GM04503 (cell line): ENCODE data around the gene HEMGN.
"Not testable (repeated sequence)": the region's sequence is repeated elsewhere in the genome, so short reads cannot be mapped to it uniquely, and the experiment has no call there.

Experiments used
- DNase-seq: peaks from one replicate; pipeline ENCODE4 v3.0.0-alpha.2; 2012; ENCODE audit warnings: low read depth

HEMGN gene

GRCh38 chr9:97938081-97938644 is at the start of gene HEMGN:
Gene HEMGN, minus strand, starts transcription at chr9:97938172. Its CDS starts 36 bp downstream, at chr9:97938136.
- no peak for DNase-seq

GRCh38 chr9:97987487-97987886 is 49.5 kb upstream of the HEMGN start:
- no peak for DNase-seq

GRCh38 chr9:97985058-97985861 is 47.3 kb upstream of the HEMGN start:
- no peak for DNase-seq

DNA sequence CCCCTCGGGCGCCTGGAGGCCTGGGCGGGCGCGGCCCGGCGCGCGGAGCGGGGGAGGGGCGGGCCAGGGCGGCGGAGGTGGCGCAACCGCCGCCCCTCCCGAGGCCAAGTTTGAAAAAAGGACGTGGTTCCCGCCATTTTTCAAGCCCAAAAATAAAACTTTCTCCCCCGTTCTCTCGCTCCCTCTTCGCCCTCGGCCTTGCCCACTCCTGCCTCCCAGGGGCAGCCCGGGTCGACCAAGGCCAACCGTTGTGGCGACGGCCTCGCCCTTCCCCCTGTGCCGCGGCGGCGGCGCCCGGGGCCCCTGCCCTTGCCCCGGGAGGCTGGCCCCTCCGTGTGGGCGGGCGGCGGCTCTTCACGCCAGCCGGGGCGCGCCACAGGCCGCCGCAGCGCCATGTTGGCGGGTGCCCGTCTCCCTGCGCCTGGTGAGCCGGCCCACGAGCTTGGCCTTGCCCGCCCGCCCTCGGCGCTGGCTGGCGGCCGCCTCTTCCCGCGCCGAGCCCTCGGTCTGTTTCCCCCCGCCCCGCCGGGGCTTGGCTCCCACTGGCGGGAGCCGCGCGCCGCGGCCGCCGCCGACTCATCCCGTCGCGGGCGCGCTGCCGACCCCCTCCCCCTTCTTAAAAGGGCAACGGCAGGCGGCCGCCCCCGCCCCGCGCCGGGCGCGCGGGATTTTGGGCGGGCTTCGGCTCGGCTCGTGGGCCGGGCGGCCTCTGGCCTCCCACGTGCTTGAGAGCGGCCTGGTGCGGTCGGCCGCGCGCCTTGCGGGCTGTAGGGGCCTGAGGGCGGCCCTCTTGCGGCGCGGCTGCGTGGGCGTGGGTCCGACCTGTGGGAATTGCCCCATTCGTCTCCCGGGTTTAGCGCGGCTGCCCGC is 46.5 kb upstream of the HEMGN start:
- DNase-seq: no peak

- no peak for DNase-seq
Observed at GRCh38 chr9:97983589-97984187, 45.7 kb upstream of the HEMGN start.

GRCh38 chr9:97982683-97983588 is 45.0 kb upstream of the HEMGN start, which contains the start of gene ANP32B:
Gene ANP32B, plus strand, starts transcription at chr9:97983341. Its CDS starts 215 bp downstream, at chr9:97983556.
- DNase-seq: no peak

DNA sequence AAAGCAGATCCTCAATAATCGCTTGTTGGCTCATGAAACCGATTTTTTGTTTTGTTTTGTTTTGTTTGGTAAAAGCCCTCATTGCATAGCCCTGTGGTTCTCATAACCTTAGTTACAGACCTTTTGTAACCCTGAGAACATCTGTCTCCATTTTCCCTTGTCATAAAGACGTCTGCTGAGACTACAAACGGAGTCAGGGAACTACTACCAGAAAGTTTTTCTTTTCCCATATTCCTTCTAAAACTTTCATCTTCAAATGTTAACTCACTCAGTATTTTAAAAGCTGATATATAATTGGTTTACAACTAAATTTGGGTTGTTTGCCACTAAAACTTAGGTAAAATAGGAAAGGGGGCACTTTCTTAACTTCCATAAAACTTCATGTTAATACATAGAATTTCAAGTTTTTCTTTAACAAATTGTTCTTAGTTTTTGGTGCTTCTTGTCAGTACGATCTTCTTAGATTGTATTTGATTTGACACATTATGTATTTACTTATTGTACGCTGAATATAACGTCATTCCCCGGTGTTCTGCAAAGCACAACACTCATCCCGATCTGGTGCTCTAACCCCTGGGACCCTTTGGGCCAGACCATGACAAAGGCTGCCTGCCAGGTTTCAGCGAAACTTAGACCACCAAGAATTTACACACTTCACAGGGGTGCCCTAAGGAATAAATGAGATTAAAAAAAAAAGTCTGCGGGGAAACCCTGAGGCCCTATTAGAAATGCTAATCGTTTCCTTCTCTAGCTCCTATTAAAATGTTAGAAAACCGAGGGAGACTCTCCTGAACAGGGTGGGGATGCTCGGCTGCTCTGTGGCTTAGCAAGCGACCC is 44.1 kb upstream of the HEMGN start:
- DNase-seq: no peak

DNA sequence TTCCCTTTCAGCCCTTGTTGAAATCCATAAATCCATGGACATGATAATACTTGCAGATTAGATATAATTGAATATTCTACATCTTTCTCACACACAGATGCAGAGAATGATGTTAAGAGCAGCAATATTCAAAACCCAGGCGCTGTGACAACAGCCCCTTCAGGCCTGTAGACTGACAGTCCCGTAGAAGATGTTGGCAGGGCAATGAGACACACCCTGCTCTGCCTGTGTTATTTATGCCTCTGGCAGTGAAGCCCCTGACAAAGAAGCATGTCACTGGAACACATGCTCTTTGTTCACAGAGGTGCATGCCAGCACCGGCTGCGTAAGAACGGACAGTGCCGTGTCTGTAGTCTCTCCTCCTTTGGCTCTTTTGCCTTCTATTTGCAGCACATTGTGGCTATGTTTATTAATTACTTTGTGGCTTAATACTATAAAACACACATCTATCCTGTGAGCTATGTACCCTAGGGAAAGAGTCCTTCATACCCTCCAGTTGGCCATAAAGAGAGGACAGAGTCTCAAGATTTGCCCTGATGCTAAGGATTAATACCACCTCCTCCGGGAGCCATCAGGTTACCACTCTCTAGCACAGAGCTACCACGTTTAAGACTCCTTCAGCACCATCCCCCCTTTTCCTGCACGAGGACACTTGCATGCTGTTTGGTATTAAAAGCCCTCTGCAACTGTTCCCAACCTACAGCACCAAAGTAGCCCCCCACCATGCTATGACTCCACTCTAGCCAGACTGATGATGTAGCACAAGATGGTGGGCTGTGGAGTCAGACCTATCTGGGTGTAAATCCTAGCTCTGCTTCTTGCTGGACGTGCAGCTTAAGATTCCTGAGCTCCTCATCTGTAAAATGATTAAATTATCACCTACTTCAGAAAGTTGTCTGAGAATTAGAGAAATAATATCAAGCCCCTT is 43.2 kb upstream of the HEMGN start:
- no peak for DNase-seq

- no peak for DNase-seq
Observed at GRCh38 chr9:97980479-97980803, 42.5 kb upstream of the HEMGN start.

- no peak for DNase-seq
Observed at GRCh38 chr9:97979788-97980478, 42.0 kb upstream of the HEMGN start.

DNA sequence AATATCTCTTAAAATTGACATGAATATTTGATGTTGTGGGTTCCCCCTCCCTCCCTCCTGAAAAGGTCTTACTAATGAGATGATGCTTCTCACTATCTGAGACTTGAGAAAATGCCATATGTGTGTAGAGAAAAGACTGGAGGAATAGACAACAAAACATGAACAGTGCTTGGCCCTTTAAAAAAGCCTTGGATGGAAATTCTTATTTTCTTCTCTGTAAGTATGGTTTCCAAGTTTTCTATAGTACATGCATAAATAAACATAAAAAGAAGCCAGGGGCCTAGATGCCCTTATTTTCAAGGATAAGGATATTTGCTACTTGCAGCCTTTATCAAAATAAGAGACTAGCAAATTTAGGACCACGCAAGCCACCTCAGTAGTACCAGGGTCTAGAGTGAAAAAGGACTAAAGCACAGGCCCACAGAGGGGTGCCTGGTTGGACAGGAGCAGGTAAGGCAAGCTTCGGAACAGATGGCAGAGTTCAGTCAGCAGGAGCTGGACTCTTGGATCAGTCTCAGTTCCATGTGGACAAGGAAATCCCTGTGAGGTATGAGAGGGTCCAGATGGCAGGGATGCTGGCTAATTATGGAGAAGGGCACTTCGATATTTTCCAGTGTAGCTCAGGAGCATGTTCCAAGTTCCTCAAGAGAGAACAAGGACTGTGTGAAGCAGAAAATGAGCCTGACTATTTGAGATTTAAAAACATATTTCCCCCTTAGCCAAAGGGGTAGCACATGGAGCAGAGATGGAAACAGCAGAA is 40.6 kb upstream of the HEMGN start:
- DNase-seq: no peak

DNA sequence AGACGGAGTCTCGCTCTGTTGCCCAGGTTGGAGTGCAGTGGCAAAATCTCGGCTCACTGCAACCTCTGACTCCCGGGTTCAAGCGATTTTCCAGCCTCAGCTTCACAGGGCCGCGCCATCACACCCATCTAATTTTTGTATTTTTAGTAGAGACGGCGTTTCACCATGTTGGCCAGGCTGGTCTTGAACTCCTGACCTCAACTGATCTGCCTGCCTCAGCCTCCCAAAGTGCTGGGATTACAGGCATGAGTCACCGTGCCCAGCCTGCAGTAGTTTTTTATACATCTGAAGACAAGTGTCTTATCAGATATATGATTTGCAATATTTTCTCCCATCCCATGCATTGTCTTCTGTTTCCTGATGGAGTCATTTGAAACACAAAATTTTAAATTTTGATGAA is 38.7 kb upstream of the HEMGN start:
- DNase-seq: not testable (repeated sequence)

DNA sequence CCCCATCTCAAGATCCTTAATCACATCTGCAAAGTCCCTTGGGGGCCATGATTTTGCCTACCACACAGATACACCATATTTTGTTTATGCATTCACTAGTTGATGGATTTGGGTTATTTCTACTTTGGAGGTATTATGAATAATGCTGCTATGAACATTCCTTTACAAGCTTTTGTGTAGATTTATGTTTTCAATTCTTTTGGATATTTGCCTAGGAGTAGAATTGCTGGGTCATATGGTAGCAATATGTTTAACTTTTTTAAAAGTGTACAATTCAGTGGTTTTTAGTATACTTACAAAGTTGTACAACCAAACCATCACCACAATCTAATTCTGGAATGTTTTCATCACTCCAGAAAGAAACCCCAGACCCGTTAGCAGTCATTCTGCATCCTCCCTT is 37.4 kb upstream of the HEMGN start:
- no peak for DNase-seq

- DNase-seq: no peak
Observed at GRCh38 chr9:97972753-97973152, 34.8 kb upstream of the HEMGN start.

GRCh38 chr9:97970165-97970564 is 32.2 kb upstream of the HEMGN start:
- no peak for DNase-seq

DNA sequence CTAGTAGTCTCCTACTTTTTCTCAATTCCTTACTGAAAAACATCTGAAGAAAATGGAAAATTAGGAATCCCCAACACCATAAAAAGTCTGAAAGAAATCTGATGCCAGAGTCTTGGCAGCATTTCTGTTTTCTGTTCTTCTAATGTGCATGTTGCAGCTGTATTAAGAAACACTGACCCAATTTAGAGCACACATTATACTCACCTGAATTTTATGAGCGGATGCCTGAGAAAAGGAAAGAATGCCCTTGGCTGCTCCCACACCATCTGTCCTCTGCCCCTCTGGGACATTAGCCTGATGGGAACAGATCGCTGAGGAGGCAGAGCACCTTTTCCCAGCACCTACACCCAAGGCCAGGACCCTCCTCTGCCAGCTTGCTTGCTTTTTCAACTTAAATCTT is 31.0 kb upstream of the HEMGN start:
- DNase-seq: no peak

DNA sequence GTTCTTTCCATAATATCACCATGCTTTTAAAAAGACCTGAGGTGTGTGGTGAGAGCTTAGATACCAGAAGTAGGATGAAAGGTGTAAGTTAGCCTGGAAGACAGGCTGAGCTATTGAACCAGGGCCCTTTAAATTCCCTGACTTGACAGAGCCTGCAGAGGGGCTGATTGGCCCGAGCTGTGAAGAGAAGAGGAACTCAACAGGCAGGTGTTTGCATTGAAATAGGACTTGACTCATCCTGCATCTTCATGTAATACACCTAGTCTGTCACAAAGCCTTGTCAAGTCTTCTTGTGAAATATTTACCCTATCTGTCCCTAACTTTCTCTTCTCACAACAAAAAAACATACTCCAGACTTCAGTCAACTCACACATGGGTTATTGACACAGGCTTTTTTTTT is 28.5 kb upstream of the HEMGN start:
- DNase-seq: no peak

GRCh38 chr9:97964901-97965300 is 26.9 kb upstream of the HEMGN start:
- DNase-seq: no peak
